Fibroblast of upper back skin (primary cell): ENCODE results near the gene AMIGO1.

ENCODE experiments used
- DNase-seq: peaks from one replicate; pipeline ENCODE4 v3.0.0-alpha.2; 2013

AMIGO1 gene

GRCh38 chr1:109531826-109532364, 22.4 kb upstream of the AMIGO1 start:
- DNase-seq: no peak

GRCh38 chr1:109531380-109531779, 21.9 kb upstream of the AMIGO1 start:
- DNase-seq: no peak

- DNase-seq: no peak
Measured at GRCh38 chr1:109530457-109531087, 21.0 kb upstream of the AMIGO1 start.

GRCh38 chr1:109529881-109530456, 20.4 kb upstream of the AMIGO1 start:
- DNase-seq: no peak

- no peak for DNase-seq
Measured at GRCh38 chr1:109528712-109529111, 19.2 kb upstream of the AMIGO1 start.

GRCh38 chr1:109527846-109528695, 18.5 kb upstream of the AMIGO1 start:
- no peak for DNase-seq

GRCh38 chr1:109527098-109527811, 17.7 kb upstream of the AMIGO1 start:
- DNase-seq: no peak

- DNase-seq: peak; percentile 34
Measured at GRCh38 chr1:109523706-109524105, 14.2 kb upstream of the AMIGO1 start.

- no peak for DNase-seq
Measured at GRCh38 chr1:109522026-109522425, 12.5 kb upstream of the AMIGO1 start.

- no peak for DNase-seq
Measured at GRCh38 chr1:109521002-109521951, 11.8 kb upstream of the AMIGO1 start.

- DNase-seq: no peak
Measured at GRCh38 chr1:109517337-109517736, 7.8 kb upstream of the AMIGO1 start.

- DNase-seq: peak; percentile 65
Measured at GRCh38 chr1:109516872-109517271, 7.3 kb upstream of the AMIGO1 start.

- no peak for DNase-seq
Measured at GRCh38 chr1:109514846-109515245, 5.3 kb upstream of the AMIGO1 start.

- DNase-seq: no peak
Measured at GRCh38 chr1:109513110-109513710, 3.7 kb upstream of the AMIGO1 start.

- no peak for DNase-seq
Measured at GRCh38 chr1:109508873-109509175, 703 bp downstream of the AMIGO1 start.

- DNase-seq: no peak
Measured at GRCh38 chr1:109508001-109508872, 1.3 kb downstream of the AMIGO1 start.

GRCh38 chr1:109504974-109505373, 4.6 kb downstream of the AMIGO1 start:
- no peak for DNase-seq

GRCh38 chr1:109503935-109504334, 5.6 kb downstream of the AMIGO1 start:
- no peak for DNase-seq

- DNase-seq: no peak
Measured at GRCh38 chr1:109502364-109502851, 7.1 kb downstream of the AMIGO1 start.

GRCh38 chr1:109501644-109502363, 7.7 kb downstream of the AMIGO1 start:
- DNase-seq: no peak
